VCaP (cell line): ENCODE measurements around the gene NRDE2.
"Not testable (repeated sequence)": the region's sequence is repeated elsewhere in the genome, so short reads cannot be mapped to it uniquely, and the experiment has no call there.

Source experiments
- H3K27ac ChIP-seq: fragments of 450-650 bp; 2 replicates; pipeline ENCODE4 v1.5.1; 2017
- CTCF ChIP-seq: fragments of 450-650 bp; conservative IDR thresholded peaks from 2 replicates; pipeline ENCODE4 v1.5.1; 2017; ENCODE audit warnings: mild to moderate bottlenecking, moderate library complexity

The NRDE2 gene

GRCh38 chr14:90256354-90257131 lies 75.2 kb downstream of the NRDE2 start, which contains the start of gene PSMC1:
Gene PSMC1 (plus strand): TSS chr14:90256553. CDS start chr14:90256598, 45 bp downstream.
- H3K27ac ChIP-seq, result peak within 1 kb of the TSS; percentile 84
- TF ChIP-seq CTCF, result no peak

- peak overlapping the region; percentile 84 for H3K27ac ChIP-seq
- TF ChIP-seq CTCF, result no peak
These were observed 75.9 kb downstream of the NRDE2 start for GRCh38 chr14:90255871-90256270.

GRCh38 chr14:90253826-90254225 lies 77.9 kb downstream of the NRDE2 start:
- no peak for TF ChIP-seq CTCF
- no peak overlapping the region for H3K27ac ChIP-seq

GRCh38 chr14:90248594-90248993 lies 83.1 kb downstream of the NRDE2 start:
- no peak for TF ChIP-seq CTCF

GRCh38 chr14:90247441-90247840 lies 84.3 kb downstream of the NRDE2 start:
- H3K27ac ChIP-seq, result not testable (repeated sequence)

More at GRCh38 chr14:90248594-90248993, 83.1 kb downstream of the NRDE2 start:
- peak overlapping the region; percentile 29 for H3K27ac ChIP-seq

- TF ChIP-seq CTCF, result no peak
- no peak overlapping the region for H3K27ac ChIP-seq
These were observed 84.8 kb downstream of the NRDE2 start for GRCh38 chr14:90246936-90247335.

- no peak for TF ChIP-seq CTCF
- no peak overlapping the region for H3K27ac ChIP-seq
These were observed 89.3 kb downstream of the NRDE2 start for GRCh38 chr14:90242444-90242843.

- no peak for TF ChIP-seq CTCF
These were observed 92.6 kb downstream of the NRDE2 start for GRCh38 chr14:90239139-90239538.

More at GRCh38 chr14:90239139-90239538, 92.6 kb downstream of the NRDE2 start:
- no peak overlapping the region for H3K27ac ChIP-seq
